NCI-H1105 treated with DMSO at 0.1 percent for 48 hours (cell line): Measurements from ENCODE around the gene NGEF.

Experiments
- DNase-seq: peaks from one replicate; lab custom pipeline; 2025; lab: John Stamatoyannopoulos, UW

Gene NGEF

GRCh38 chr2:232997749-232998665, 15.0 kb downstream of the NGEF start:
- no peak for DNase-seq

DNA sequence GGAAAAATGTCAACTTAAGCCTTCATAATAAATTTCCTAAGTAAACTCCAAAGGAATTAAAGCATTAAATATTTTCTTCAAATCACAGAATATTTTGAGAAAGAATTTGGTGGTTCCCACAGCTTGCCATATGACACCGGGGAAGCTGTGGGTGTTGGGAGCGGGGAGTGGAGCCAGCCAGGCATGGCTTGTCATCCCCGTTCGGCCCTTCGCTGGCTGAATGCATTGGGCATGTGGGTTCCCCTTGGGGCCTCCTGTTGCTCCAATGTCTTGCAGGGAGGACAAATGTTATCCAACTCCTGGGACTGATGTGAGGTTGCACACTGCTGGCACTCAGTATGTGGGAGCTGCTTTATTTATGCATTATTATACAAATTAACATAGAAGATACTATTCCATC, 18.6 kb downstream of the NGEF start:
- DNase-seq = no peak

DNA sequence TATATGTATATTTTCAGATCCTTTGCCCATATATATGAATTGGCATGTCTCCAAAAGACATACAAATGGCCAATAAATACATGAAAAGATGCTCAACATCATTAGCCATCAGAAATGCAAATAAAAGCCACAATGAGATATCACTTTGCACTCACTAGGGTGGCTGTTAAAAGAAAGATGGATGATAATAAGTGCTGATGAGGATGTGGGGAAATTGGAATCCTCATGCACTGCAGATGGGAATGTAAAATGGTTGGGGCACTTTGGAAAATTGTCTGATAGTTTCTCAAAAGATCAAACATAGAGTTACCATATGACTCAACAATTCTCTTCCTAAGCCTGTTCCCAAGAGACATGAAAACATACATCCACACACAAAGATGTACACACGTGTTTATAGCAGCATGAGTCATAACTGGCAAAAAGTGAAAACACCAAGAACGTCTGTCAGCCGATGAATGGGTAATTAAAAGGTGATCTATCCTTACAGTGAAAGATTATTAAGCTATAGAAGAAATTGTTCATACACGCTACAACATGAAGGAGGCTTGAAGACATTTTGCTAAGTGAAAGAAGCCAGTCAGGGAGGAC, 19.7 kb downstream of the NGEF start:
- DNase-seq = no peak

DNA sequence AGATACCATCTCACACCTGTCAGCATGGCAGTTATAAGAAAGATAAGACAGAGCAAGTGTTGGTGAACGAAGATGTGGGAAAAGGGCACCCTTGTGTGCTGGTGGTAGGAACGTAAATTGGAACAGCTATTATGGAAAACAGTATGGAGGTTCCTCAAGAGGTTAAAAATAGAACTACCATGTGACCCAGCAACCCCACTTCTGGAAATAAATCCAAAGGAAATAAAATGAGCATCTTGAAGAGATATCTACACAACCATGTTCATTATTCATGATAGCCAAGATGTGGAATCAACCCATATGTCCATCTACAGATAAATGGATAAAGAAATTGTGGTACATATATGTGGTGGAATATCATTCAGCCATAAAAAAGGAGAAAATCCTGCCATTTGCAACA, 26.9 kb downstream of the NGEF start:
- DNase-seq = no peak

DNA sequence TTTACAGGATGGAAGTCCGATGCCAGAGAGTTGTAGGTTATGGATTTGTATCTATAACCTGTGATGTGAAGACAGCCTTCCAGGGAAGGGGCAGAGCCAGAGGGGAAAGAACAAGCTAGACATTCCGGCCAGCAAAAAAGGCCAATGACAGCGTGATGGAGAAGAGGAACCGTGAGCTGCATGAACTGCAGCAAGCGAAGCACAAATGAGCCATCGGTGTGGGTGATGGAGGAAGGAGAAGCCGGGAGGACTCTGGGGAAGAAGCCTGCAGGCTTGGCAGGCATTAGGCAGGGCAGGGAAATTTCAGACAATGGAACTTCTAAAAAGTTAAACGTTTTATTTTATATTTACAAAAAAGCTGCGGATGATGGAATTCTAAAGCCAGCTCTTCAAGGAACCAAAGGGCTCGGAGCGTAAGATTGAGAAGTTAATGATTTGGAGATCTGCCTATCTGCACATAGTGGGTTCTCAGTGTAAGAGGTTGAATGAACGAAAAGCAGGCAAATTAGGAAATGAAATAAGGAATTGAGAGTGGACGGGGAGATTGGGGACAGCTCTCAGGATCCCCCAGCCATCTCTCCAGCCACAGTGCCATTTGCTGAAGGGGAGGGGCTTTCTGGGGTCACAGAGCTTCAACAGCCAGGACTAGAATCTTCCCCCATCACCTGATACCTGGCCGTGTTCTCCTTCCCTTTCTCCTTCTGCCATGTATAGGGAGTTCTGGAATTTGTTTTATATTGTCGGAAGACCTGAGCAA, 28.4 kb downstream of the NGEF start:
- no peak for DNase-seq

DNA sequence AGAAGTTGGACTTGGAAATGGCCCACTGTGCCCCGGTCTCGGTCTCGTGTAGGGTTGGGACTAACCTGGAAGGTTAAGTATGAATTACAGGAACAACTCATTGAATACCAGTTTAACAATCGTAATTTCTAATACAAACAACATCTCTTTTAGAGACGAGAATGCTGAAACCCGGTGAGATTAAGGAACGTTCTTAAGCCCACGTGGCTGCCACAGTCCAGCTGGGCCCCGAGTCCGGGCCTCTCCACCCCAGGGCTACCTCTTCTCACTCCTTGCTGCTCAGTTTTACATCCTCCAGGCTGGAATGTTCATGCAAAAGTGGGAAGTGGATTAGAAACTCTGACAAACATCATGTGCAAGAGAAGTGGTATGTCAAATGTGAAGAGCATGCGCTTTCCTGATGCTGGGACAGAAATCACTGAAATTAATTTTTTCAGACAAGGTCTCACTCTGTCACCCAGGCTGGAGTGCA, 29.4 kb downstream of the NGEF start:
- DNase-seq = no peak

GRCh38 chr2:232982926-232983668, 30.0 kb downstream of the NGEF start:
- DNase-seq = no peak

DNA sequence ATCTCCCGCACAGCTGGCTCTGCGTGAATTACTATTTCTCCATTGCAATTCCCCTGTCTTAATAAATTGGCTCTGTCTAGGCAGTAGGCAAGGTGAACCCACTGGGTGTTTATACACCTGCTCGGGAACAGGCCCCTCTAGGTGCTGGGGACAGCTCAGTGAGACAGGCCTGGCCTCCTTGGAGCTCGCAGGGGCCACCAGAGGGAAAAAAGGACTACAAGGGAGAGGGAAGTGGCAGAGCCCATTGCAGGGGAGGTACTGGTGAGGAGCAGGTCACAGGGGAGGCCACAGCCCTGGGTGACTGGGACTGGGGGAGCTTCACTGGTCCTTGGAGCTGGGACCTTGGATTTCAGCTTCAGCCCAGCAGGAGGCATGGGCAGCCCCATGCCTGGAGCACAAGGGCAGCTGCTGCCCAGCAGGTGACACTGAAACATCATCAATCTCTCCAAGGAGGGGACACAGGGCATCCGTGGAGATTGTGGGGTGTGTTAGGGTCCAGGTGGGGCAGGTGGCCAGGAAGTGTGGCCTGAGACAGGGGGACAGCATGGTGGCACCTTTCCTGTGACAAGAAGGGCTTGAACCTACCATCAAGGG, 31.2 kb downstream of the NGEF start:
- DNase-seq = no peak

GRCh38 chr2:232981356-232981755, 31.7 kb downstream of the NGEF start:
- no peak for DNase-seq

- no peak for DNase-seq
These were observed 32.4 kb downstream of the NGEF start for GRCh38 chr2:232980683-232981082.

DNA sequence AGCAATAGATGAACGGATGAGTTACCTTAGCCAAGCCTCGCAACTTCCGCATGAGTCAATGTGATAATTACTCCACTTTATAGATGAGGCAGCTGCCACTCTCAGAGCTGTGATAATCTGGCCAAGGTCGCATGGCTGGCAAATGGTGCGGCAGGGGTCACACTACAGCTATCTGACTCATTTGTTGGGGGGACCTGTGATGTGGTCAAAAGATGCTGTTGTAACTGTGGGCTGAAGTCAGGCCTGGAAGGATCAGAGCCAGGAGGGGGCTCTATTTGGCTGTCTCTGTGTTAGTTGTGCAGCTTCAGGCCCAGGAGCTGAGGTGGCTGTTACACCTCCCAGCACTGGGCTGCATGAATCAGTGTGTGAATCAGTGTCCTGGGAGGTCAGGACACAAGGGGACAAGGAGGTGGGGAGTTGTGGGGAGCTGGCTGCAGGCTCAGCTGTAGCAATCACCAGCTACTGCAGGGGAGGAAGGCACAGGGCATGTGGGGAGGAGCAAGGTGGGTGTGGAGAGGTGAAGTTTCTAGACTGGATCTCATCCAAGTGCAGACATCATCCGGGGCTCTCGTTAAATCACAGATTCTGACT, 33.1 kb downstream of the NGEF start:
- no peak for DNase-seq

- no peak for DNase-seq
These were observed 35.6 kb downstream of the NGEF start for GRCh38 chr2:232977438-232977971.

DNA sequence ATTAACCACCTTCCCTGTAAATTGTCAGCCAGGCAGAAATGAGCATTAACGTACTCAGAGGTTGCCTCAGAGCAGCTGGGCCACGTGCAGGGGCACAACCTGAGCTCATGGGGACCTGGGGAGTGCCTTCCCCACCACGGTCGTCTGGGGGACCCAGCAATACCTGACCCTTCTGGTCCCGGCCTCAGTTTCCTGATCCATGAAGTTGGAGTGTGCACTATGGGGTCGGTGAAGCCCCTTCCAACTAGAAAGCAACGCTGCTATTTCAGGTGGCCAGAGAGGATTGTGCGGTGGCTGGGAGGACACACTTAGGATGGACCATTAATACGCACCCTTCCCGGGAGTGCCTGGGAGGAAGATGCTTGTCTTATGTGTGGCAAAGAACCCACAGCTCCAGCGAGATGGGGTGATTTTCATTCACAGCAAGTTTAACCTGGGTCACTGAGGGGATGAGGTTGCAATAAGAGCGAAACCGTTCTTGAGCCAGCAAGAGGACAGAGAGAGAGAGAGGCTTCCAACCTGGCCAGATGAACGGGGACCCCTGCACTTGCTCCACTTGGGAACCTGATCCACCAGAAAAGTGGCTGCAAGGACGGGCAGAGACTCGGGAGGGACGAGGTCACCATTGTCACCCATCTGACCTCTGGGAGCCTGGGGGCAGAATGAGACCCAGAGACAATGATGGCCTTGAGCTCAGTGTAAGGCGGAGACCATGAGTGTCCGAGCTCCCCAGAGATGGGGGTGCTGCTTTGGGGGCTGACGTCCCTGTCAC, 36.2 kb downstream of the NGEF start:
- DNase-seq = no peak

- no peak for DNase-seq
These were observed 36.9 kb downstream of the NGEF start for GRCh38 chr2:232976176-232976575.

- no peak for DNase-seq
These were observed 38.7 kb downstream of the NGEF start for GRCh38 chr2:232974396-232974795.

GRCh38 chr2:232973796-232974195, 39.3 kb downstream of the NGEF start:
- no peak for DNase-seq

DNA sequence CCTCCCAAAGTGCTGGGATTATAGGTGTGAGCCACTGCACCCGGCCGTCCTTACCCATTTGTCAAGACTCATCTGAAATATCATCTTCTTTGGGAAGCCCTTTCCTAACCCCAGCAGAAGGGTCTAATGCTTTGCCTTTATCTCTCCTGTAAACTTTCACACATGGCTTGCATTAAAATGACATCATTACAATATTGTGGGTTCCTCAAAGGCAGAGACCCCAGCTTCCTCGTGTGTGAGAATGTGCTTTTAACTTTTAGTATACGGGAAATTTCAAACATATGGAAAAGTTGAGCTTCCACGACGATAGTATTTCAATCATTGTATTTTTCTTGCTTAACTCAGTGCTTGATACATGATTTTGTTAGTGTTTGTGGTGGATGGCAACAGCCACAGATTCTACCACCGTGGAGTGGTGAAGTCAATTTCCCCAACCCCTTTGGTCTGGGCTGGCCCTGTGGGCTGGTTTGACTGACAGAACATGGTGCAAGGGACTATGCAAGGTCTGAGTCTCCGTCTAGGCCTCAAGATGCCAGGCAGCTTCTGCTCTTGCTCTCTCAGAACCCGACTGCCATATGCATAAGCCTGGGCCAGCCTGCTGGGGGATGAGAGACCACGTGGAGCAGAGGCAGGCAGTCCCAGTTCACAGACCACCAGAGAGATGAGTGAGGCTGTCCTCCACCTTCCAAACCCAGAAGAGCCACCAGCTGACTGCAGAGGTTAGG, 39.9 kb downstream of the NGEF start:
- no peak for DNase-seq

- no peak for DNase-seq
These were observed 41.3 kb downstream of the NGEF start for GRCh38 chr2:232971744-232972143.

DNA sequence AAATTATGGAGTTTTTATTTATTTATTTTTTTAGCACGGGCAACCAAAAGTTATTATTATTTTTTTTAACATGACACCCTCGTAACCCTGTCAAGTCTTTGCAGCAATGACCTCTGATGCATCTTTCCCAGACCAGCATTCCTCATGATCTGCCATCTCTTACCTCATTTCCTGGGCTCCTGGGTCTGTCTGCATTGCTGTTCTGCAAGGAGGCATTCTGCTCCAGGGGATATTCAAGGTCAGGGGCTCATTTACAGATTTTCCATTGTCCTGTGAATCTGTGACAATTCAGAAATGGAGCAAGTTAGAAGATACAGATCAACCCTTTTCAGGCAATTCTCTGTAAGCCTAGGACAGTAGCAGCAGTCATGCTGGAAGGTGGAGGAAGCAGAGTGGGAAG, 43.0 kb downstream of the NGEF start:
- DNase-seq = no peak

DNA sequence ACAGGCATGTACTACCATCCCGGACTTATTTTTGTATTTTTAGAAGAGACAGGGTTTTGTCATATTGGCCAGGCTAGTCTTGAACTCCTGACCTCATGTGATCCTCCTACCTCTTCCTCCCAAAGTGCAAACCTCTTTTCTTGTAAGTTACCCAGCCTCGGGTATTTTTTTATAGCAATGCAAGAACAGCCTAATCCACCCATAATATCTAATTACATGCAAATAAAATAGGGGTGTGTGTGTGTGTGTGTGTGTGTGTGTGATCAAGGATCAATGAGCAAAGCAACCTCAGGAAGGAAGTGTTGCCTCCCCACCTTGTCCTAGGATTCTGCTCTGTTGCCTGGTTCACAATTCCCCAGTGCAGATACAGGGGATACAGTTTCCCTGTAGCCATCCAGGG, 45.6 kb downstream of the NGEF start:
- no peak for DNase-seq
